ENCODE measurements around the gene MAPK6.
A peak's percentile ranks its signal among the peaks of the same experiment; 100 is the strongest.
"Not testable (repeated sequence)": the region's sequence is repeated elsewhere in the genome, so short reads cannot be mapped to it uniquely, and the experiment has no call there.

Gene MAPK6

GRCh38 chr15:52045795-52046298 lies 26.8 kb downstream of the MAPK6 start:
- DNase-seq: peak; percentile 29 to 43

- not testable (repeated sequence) for DNase-seq
Measured at GRCh38 chr15:52046552-52046951, 27.5 kb downstream of the MAPK6 start.

DNA sequence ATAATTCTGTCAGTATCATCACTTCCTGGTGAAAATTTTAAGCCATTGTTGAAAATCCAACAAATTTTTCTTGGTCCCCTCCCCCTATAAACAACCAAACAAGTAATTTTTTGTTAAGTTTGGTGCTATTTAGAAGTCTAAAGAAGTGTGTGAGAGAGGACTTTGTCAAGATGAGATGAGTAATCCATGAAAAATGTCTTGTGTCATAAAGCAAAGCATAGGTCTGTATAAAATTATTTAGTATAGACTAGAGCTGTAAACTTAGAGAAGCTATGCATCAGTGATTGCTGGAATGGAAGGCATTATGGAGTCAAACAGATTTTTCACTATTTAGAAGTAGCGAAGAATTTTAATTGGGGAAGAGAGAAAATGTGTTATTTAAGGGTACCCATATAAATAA lies 31.4 kb downstream of the MAPK6 start:
- no peak for DNase-seq

DNA sequence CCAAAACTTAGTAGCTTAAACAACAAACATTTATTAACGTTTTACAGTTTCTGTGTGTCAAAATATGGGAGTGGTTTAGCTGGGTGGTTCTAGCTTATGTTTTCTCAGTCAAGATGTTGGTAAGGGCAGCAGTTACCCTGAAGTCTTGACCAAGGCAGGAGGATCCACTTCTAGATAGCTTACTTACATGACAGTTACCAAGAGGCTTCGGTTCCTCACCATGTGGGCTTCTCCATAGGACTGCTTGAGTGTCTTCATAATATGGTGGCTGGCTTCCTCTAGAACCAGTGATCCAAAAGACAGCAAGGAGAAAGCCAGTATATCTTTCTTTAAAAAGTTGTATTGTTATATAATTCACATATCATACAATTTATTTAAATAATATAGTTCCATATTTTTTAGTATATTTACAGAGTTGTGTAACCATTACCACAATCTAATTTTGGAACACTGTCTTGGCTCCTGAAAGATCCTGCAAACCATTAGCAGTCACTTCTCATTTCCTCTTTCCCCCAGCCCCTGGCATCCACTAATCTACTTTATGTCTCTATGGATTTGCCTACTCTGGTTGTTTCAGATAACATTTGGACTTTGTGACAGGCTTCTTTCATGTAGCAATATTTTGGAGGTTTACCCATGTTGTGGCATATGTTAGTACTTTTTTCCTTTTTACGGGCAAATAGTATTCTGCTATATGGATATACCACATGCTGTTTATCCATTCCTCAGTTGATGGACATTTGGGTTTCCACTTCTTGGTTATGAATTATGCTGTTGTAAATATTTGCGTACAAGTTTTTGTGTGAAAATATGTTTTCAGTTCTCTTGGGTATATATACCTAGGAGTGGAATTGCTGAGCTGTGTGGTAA lies 33.3 kb downstream of the MAPK6 start:
- DNase-seq: peak; percentile 38 to 56

GRCh38 chr15:52054381-52054780 lies 35.4 kb downstream of the MAPK6 start:
- DNase-seq: no peak

DNA sequence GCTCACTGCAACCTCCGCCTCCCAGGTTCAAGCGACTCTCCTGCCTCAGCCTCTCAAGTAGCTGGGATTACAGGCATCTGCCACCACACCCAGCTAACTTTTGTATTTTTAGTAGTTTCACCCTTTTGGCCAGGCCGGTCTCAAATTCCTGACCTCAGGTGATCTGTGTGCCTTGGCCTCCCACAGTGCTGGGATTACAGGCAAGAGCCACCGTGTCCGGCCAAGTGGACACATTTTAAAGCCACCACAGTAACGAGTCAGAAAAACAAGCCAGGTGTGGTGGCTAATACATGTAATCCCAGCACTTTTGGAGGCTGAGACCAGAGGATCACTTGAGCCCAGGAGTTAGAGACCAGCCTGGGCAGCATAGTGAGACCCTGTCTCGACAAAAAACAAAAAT lies 35.8 kb downstream of the MAPK6 start:
- not testable (repeated sequence) for DNase-seq

- no peak for DNase-seq
Measured at GRCh38 chr15:52056001-52056400, 37.0 kb downstream of the MAPK6 start.

DNA sequence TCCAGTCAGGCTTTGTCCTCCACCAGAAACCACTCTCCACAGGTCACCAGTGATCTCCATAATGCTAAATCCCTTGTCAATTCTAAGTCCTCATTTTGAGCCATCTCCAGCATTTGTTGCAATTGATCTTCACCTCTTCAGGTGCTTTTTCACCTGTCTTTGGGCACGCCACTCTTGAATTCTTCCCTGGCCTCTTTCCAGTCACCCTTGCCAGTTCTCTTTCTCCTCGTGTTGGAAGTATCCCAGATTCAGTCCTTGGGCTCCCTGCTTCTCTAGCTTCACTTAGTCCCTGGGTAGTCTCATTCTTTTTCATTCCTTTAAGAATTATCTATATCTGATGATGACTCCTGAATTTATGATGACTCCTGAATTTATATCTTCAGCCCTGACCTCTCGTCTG lies 37.5 kb downstream of the MAPK6 start:
- DNase-seq: no peak

GRCh38 chr15:52057996-52058395 lies 39.0 kb downstream of the MAPK6 start:
- peak; percentile 49 to 72 for DNase-seq

DNA sequence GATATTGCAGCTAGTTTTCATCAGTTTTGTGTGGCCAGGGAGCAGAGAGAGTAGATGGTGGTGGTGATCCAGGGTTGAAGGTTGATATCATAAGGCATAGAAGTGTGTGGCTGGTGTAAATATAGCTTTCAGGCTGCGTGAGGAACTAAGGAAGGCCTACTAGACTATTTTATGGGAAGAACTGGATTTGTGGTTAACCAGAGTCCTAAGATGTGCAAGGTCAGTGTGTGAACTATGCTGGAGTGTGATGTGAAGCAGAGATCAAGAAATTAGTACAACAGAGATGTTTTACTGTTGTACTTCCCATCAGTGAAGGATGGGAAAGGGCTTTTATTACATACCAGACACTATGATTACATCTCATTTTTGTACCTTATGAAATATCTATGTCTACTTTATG lies 41.5 kb downstream of the MAPK6 start:
- DNase-seq: no peak

GRCh38 chr15:52066842-52067544 lies 48.0 kb downstream of the MAPK6 start:
- no peak for DNase-seq

- no peak for DNase-seq
Measured at GRCh38 chr15:52067545-52067926, 48.5 kb downstream of the MAPK6 start.

DNA sequence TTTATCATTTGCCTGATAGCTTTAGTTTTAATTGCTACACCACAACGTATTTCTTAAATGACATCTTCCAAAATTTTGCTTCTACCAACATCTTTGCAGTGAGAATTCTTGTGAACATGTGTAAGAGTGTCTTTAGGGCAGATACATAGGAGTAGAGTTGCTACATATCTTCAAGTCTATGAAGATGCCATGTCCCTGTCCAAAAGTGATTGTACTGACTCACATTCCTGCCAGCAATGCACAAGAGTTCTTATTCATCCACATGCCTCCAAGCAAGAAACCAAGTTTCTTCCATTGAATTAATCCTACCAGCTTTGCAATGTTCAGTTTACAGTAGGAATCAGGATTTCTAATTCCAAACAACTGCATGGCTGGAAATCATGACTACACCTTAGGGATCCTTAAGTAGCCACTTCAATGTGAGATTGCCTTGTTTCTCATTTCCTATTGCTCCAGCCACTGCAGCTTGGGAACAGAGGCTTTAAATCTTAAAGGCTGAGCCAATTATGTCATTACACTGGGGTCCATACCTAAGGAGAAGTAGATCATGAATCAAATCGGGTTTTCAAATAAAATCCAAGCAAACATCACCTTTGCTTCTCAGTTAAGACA lies 49.1 kb downstream of the MAPK6 start:
- DNase-seq: no peak

DNA sequence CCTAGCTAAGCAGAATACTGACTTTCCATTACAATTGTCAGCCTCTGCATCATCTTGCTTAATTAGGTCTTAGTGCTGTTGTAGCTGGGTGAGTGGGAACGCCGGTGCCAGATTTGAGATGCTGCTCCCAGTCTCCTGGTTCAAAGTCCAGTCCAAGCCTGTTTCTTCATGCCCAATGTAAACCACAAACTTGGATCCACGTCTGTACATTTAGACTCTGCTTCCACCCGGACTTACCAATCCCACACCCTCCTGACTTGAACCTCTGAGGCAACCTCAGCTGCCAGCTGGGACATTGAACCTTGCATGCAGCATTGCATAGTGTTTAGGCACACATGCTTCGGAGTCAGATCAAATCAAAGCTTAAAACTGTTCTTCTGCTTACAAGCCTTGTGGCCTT lies 50.5 kb downstream of the MAPK6 start:
- no peak for DNase-seq

GRCh38 chr15:52071570-52071969 lies 52.6 kb downstream of the MAPK6 start:
- no peak for DNase-seq

GRCh38 chr15:52076889-52077781 lies 58.1 kb downstream of the MAPK6 start:
- DNase-seq: no peak

- no peak for DNase-seq
Measured at GRCh38 chr15:52078197-52078875, 59.3 kb downstream of the MAPK6 start.

DNA sequence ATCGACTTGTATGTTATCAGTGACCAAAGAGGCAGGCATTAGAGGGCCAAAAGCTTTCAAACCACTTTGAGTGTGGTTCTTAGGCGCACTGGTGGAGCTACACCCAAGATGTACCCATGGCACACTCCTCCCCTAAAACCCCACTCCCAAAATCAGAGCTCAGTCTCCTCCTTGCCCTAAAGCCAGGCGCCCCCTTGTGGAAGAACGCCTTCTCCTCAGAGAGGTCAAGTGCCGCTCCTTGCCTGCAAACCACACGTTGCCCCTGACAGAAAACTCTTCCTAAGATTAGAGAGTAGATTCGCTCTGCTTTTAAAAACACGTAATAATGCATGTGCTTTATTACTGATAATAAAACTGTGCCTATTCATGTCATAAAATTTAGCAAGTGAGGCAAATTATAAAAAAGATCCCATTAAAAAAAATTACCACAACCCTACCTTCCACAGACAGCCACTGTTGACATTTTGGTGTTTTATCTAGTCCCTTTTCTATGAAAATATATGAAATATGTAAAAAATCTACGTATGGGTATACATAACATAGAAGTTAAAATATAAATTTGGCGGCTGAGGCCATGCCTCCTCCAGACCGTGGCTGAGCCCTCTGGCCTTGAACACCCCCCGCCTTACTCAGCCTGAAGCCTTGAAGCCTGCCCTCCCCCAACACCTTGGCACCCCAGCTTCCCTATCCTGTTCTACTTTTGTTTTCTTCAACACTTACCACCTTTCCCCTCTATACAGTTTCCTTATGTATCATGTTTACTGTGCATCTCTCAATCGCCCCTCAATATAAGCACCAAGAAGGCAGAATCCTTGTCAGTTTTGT lies 60.1 kb downstream of the MAPK6 start:
- DNase-seq: peak; percentile 70 to 71

GRCh38 chr15:52080031-52080430 lies 61.0 kb downstream of the MAPK6 start:
- no peak for DNase-seq

- DNase-seq: no peak
Measured at GRCh38 chr15:52080706-52081392, 61.8 kb downstream of the MAPK6 start.

All from Kasumi-1 (cell line).